ENCODE data around the gene ARR3. TPM values are rescaled to one million over a fixed set of nuclear protein-coding genes. Genes with fewer than 3 reads are reported as not detected.

The ARR3 gene
- polyA plus RNA-seq, 3 donors, result not detected

- Mint-ChIP-seq H3K4me1 (no peaks in the 10 kb centered on the region), H3K36me3 (no peaks in the 10 kb centered on the region), H3K27me3 (ENCODE audit: low read depth in 3 of 3) (peaks cover 0 to 4% (median 2%) of the 10 kb centered on the region in 3 donors), H3K9me3 (peaks cover 0 to 3% (median 0%) of the 10 kb centered on the region in 7 donors), H3K4me3 (no peak overlapping the region), H3K27ac (no peak overlapping the region)
- intact Hi-C loops (cut with micrococcal nuclease), result no loop called here
- WGBS (ENCODE audit: insufficient coverage), result 100% methylated on average over 1 of the region's 2 CpGs
- Histone ChIP-seq H3K4me3 (replicated peaks in 1 of 3; ENCODE audit: low read depth in 2 of 3, low read length in 3 of 3) (no peak overlapping the region), H3K4me1 (ENCODE audit: control insufficient read depth in 1 of 2, insufficient read depth in 2 of 2, low read length in 2 of 2) (no peaks in the 10 kb centered on the region), H3K36me3 (replicated peaks in 1 of 2; ENCODE audit: control insufficient read depth in 1 of 2, insufficient read depth in 2 of 2, low read length in 2 of 2) (no peaks in the 10 kb centered on the region), H2AFZ (ENCODE audit: insufficient read depth, low read depth, low read length, poor library complexity, severe bottlenecking) (no peak overlapping the region), H3K9ac (ENCODE audit: insufficient read depth, low read length, poor library complexity, severe bottlenecking) (no peak overlapping the region), H3K27me3 (ENCODE audit: control insufficient read depth in 2 of 2, insufficient read depth in 2 of 2, low read length in 2 of 2) (peaks cover 0 to 2% of the 10 kb centered on the region in 2 donors), H3K9me3 (replicated peaks in 1 of 2; ENCODE audit: control insufficient read depth in 1 of 2, insufficient read depth in 1 of 2, low read length in 2 of 2) (no peaks in the 10 kb centered on the region), H3K27ac (ENCODE audit: low read depth in 1 of 2, low read length in 2 of 2) (no peak overlapping the region), H4K20me1 (ENCODE audit: insufficient read depth, low read length) (no peaks in the 10 kb centered on the region), H3K4me2 (replicated peaks; ENCODE audit: extremely low read depth, low read length, poor library complexity, severe bottlenecking) (no peak overlapping the region), H3K79me2 (ENCODE audit: insufficient read depth, low read length) (no peaks in the 10 kb centered on the region)
- no peak for DNase-seq
- TF ChIP-seq CTCF (IDR thresholded peaks at IDR 0.05), result no peak
Observed at GRCh38 chrX:70252491-70252890, 15.6 kb upstream of the ARR3 start.

- H3K27me3 ChIP-seq (ENCODE audit: control insufficient read depth in 2 of 2, insufficient read depth in 2 of 2, low read length in 2 of 2), result peaks cover 0 to 2% of the 10 kb centered on the region in 2 donors
- H3K4me2 ChIP-seq (replicated peaks; ENCODE audit: extremely low read depth, low read length, poor library complexity, severe bottlenecking), result no peak overlapping the region
- no peak overlapping the region for H3K27ac ChIP-seq (ENCODE audit: low read depth in 1 of 2, low read length in 2 of 2)
- no peaks in the 10 kb centered on the region for H3K79me2 ChIP-seq (ENCODE audit: insufficient read depth, low read length)
- Mint-ChIP-seq H3K4me3 (no peak overlapping the region), H3K9me3 (peaks cover 0 to 2% (median 0%) of the 10 kb centered on the region in 7 donors), H3K27me3 (ENCODE audit: low read depth in 3 of 3) (peaks cover 0 to 4% (median 2%) of the 10 kb centered on the region in 3 donors), H3K27ac (no peak overlapping the region), H3K36me3 (no peaks in the 10 kb centered on the region), H3K4me1 (no peaks in the 10 kb centered on the region)
- no peak overlapping the region for H2AFZ ChIP-seq (ENCODE audit: insufficient read depth, low read depth, low read length, poor library complexity, severe bottlenecking)
- no peaks in the 10 kb centered on the region for H3K36me3 ChIP-seq (replicated peaks in 1 of 2; ENCODE audit: control insufficient read depth in 1 of 2, insufficient read depth in 2 of 2, low read length in 2 of 2)
- intact Hi-C loops (cut with micrococcal nuclease), result no loop called here
- no CpG with 5 or more reads among the region's 3 CpGs for WGBS (ENCODE audit: insufficient coverage)
- no peaks in the 10 kb centered on the region for H3K9me3 ChIP-seq (replicated peaks in 1 of 2; ENCODE audit: control insufficient read depth in 1 of 2, insufficient read depth in 1 of 2, low read length in 2 of 2)
- no peaks in the 10 kb centered on the region for H3K4me1 ChIP-seq (ENCODE audit: control insufficient read depth in 1 of 2, insufficient read depth in 2 of 2, low read length in 2 of 2)
- TF ChIP-seq CTCF (IDR thresholded peaks at IDR 0.05), result no peak
- DNase-seq, result no peak
- no peak overlapping the region for H3K4me3 ChIP-seq (replicated peaks in 1 of 3; ENCODE audit: low read depth in 2 of 3, low read length in 3 of 3)
- no peak overlapping the region for H3K9ac ChIP-seq (ENCODE audit: insufficient read depth, low read length, poor library complexity, severe bottlenecking)
- H4K20me1 ChIP-seq (ENCODE audit: insufficient read depth, low read length), result no peaks in the 10 kb centered on the region
Observed at GRCh38 chrX:70253377-70254062, 14.6 kb upstream of the ARR3 start.

Measured in CD14-positive monocyte (primary cell).